ENCODE results near the gene KLK8. TPM values are rescaled to one million over a fixed set of nuclear protein-coding genes. Genes with fewer than 3 reads are reported as not detected.

KLK8 gene
- total RNA-seq, 2 donors from 2014 or later: 2.9 TPM; not detected in 1

GRCh38 chr19:50981587-50982146 lies 19.7 kb downstream of the KLK8 start:
- H3K4me3 ChIP-seq: no peak overlapping the region
- no peak for DNase-seq (ENCODE audit: low spot score)
- no peak for TF ChIP-seq CTCF (IDR thresholded peaks at IDR 0.05)
- no peaks in the 10 kb centered on the region for H3K36me3 ChIP-seq
- no peak overlapping the region for H3K27ac ChIP-seq
- H3K27me3 ChIP-seq: no peaks in the 10 kb centered on the region
- no peaks in the 10 kb centered on the region for H3K4me1 ChIP-seq
- H3K9me3 ChIP-seq: no peaks in the 10 kb centered on the region

GRCh38 chr19:50980208-50980607 lies 21.2 kb downstream of the KLK8 start:
- no peak for TF ChIP-seq CTCF (IDR thresholded peaks at IDR 0.05)
- Histone ChIP-seq H3K27ac (no peak overlapping the region), H3K4me1 (no peaks in the 10 kb centered on the region), H3K36me3 (no peaks in the 10 kb centered on the region), H3K9me3 (no peaks in the 10 kb centered on the region), H3K27me3 (no peaks in the 10 kb centered on the region), H3K4me3 (no peak overlapping the region)
- no peak for DNase-seq (ENCODE audit: low spot score)

DNA sequence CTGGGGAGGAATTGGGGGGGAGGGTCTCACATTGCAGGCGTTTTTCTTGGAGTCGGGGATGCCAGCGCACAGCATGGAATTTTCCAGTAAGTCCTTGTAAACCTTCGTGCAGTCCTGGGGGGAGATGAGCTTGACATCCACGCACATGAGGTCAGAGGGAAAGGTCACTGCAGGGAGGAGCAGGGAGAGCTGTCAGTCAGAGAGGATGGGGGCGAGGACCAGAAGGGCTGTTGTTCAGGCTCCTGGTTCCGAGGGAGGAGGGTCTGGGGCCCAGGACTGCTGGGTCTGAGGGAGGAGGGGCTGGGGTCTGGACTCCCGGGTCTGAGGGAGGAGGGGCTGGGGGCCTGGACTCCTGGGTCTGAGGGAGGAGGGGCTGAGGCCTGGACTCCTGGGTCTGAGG lies 21.6 kb downstream of the KLK8 start:
- Histone ChIP-seq H3K4me3 (no peak overlapping the region), H3K27ac (no peak overlapping the region), H3K36me3 (no peaks in the 10 kb centered on the region), H3K9me3 (no peaks in the 10 kb centered on the region), H3K4me1 (no peaks in the 10 kb centered on the region), H3K27me3 (no peaks in the 10 kb centered on the region)
- no peak for TF ChIP-seq CTCF (IDR thresholded peaks at IDR 0.05)
- no peak for DNase-seq (ENCODE audit: low spot score)

DNA sequence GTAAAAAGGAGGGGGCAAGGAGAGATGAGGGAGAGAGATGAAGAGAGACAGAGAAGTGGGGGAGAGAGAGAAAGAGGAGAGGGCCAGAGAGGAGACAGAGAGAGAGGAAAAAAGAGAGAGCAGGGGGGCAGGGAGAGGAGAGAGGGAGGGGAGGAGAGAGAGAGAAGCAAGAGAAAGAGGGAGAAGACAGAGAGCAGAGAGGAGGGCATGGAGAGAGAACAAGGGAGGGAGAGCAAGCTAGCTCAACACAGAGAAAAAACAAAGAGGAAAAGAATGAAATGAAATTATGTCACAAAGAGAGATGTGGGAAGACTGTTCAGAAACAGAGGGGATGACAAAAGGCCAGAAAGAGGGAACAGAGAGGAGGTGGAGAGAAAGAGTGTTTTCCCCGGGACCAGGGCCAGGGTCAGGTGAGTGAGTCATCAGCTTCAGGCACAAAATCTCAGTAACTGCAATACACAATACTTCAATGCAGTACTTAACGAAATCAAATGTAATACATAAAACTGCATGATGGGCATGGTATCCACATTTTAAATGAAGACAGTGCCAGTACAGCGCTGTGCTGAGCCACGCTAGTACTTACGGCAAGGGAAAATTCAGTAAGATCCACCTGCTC lies 22.5 kb downstream of the KLK8 start:
- Histone ChIP-seq H3K9me3 (no peaks in the 10 kb centered on the region), H3K4me3 (no peak overlapping the region), H3K27me3 (no peaks in the 10 kb centered on the region), H3K36me3 (no peaks in the 10 kb centered on the region), H3K4me1 (no peaks in the 10 kb centered on the region), H3K27ac (no peak overlapping the region)
- no peak for DNase-seq (ENCODE audit: low spot score)
- TF ChIP-seq CTCF (IDR thresholded peaks at IDR 0.05): no peak

- Histone ChIP-seq H3K36me3 (no peaks in the 10 kb centered on the region), H3K27me3 (no peaks in the 10 kb centered on the region), H3K4me1 (no peaks in the 10 kb centered on the region), H3K27ac (no peak overlapping the region), H3K9me3 (no peaks in the 10 kb centered on the region), H3K4me3 (no peak overlapping the region)
- DNase-seq (ENCODE audit: low spot score): no peak
- no peak for TF ChIP-seq CTCF (IDR thresholded peaks at IDR 0.05)
These were observed 23.8 kb downstream of the KLK8 start for GRCh38 chr19:50977626-50978025.

GRCh38 chr19:50975766-50976165 lies 25.6 kb downstream of the KLK8 start:
- DNase-seq (ENCODE audit: low spot score): no peak
- Histone ChIP-seq H3K4me3 (no peak overlapping the region), H3K4me1 (no peaks in the 10 kb centered on the region), H3K27ac (no peak overlapping the region), H3K9me3 (no peaks in the 10 kb centered on the region), H3K27me3 (no peaks in the 10 kb centered on the region), H3K36me3 (no peaks in the 10 kb centered on the region)
- no peak for TF ChIP-seq CTCF (IDR thresholded peaks at IDR 0.05)
